ENCODE data around the gene CRIM1. TPM values are rescaled to one million over a fixed set of nuclear protein-coding genes. Genes with fewer than 3 reads are reported as not detected.

CRIM1 gene
- total RNA-seq, 1 experiment from 2014 or later: 292 TPM

- POLR2A ChIA-PET: no interaction called here
Observed at GRCh38 chr2:36596397-36596796, 240.8 kb downstream of the CRIM1 start.

GRCh38 chr2:36597003-36597531, 241.5 kb downstream of the CRIM1 start:
- Mint-ChIP-seq H3K4me1 (ENCODE audit: low read depth, unreplicated experiment) (peaks cover 33% of the 10 kb centered on the region), H3K27me3 (ENCODE audit: insufficient read depth, unreplicated experiment) (no peaks in the 10 kb centered on the region), H3K27ac (ENCODE audit: unreplicated experiment) (peak overlapping the region; percentile 73), H3K9me3 (ENCODE audit: unreplicated experiment) (no peaks in the 10 kb centered on the region), H3K36me3 (ENCODE audit: insufficient read depth, unreplicated experiment) (peaks cover 23% of the 10 kb centered on the region), H3K4me3 (ENCODE audit: unreplicated experiment) (peak overlapping the region; percentile 90)
- Histone ChIP-seq H3K36me3 (ENCODE audit: control insufficient read depth, insufficient read depth, low read length) (no peaks in the 10 kb centered on the region), H3K4me3 (ENCODE audit: low read depth, low read length) (peak overlapping the region; percentile 75), H3K9me3 (no peaks in the 10 kb centered on the region), H3K4me1 (peaks cover 36% of the 10 kb centered on the region), H3K27me3 (replicated peaks; ENCODE audit: control insufficient read depth, insufficient read depth, low read length) (no peaks in the 10 kb centered on the region)
- DNase-seq: no peak
- intact Hi-C loops (cut with micrococcal nuclease; ENCODE audit: unreplicated experiment): loop anchor here (1.0 to 2.0 kb wide), 3 partner anchors 21 to 61 kb away; no protein-coding TSS in a partner anchor
- ChIA-PET CTCF (no interaction called here), POLR2A (interaction anchor here (0.6 to 1.0 kb wide), 4 partner anchors 12 to 244 kb away, joined by 3 to 5 read pairs (median 4); partner anchors contain the start of gene CRIM1)
- TSS peak; percentile 68 for BruUV-seq (replicated peaks)
- no peak for TF ChIP-seq CTCF (IDR thresholded peaks at IDR 0.05; ENCODE audit: insufficient read depth in 1 of 2, low read depth in 1 of 2, low read length in 1 of 2, severe bottlenecking in 1 of 2, unreplicated experiment in 1 of 2)

More at GRCh38 chr2:36596397-36596796, 240.8 kb downstream of the CRIM1 start:
- H3K9me3 Mint-ChIP-seq (ENCODE audit: unreplicated experiment): no peaks in the 10 kb centered on the region
- H3K4me1 Mint-ChIP-seq (ENCODE audit: low read depth, unreplicated experiment): peaks cover 33% of the 10 kb centered on the region
- intact Hi-C loops (cut with micrococcal nuclease; ENCODE audit: unreplicated experiment): loop anchor here (2.0 kb wide), 1 partner anchor 34 kb away; no protein-coding TSS in a partner anchor
- Histone ChIP-seq H3K9me3 (no peaks in the 10 kb centered on the region), H3K27me3 (replicated peaks; ENCODE audit: control insufficient read depth, insufficient read depth, low read length) (no peaks in the 10 kb centered on the region), H3K36me3 (ENCODE audit: control insufficient read depth, insufficient read depth, low read length) (no peaks in the 10 kb centered on the region), H3K4me3 (ENCODE audit: low read depth, low read length) (peak overlapping the region; percentile 5; the same call in 1 of the 2 replicates), H3K4me1 (peaks cover 41% of the 10 kb centered on the region)
- H3K36me3 Mint-ChIP-seq (ENCODE audit: insufficient read depth, unreplicated experiment): peaks cover 23% of the 10 kb centered on the region
- DNase-seq: no peak
- H3K4me3 Mint-ChIP-seq (ENCODE audit: unreplicated experiment): peak overlapping the region; percentile 90
- CTCF ChIA-PET: no interaction called here
- no TSS peak for BruUV-seq (replicated peaks)
- no peaks in the 10 kb centered on the region for H3K27me3 Mint-ChIP-seq (ENCODE audit: insufficient read depth, unreplicated experiment)
- TF ChIP-seq CTCF (IDR thresholded peaks at IDR 0.05; ENCODE audit: insufficient read depth in 1 of 2, low read depth in 1 of 2, low read length in 1 of 2, severe bottlenecking in 1 of 2, unreplicated experiment in 1 of 2): no peak
- H3K27ac Mint-ChIP-seq (ENCODE audit: unreplicated experiment): peak overlapping the region; percentile 73

- no TSS peak for BruUV-seq (replicated peaks)
- Histone ChIP-seq H3K36me3 (ENCODE audit: control insufficient read depth, insufficient read depth, low read length) (no peaks in the 10 kb centered on the region), H3K4me1 (peaks cover 36% of the 10 kb centered on the region), H3K4me3 (ENCODE audit: low read depth, low read length) (peak within 1 kb of the TSS; percentile 75), H3K27me3 (replicated peaks; ENCODE audit: control insufficient read depth, insufficient read depth, low read length) (no peaks in the 10 kb centered on the region), H3K9me3 (no peaks in the 10 kb centered on the region)
- CTCF ChIA-PET: interaction anchor here (0.6 kb wide), 1 partner anchor 61 kb away, joined by 3 read pairs; no protein-coding TSS in a partner anchor
- H3K27me3 Mint-ChIP-seq (ENCODE audit: insufficient read depth, unreplicated experiment): no peaks in the 10 kb centered on the region
- peak; percentile 87 to 93 for DNase-seq
- POLR2A ChIA-PET: interaction anchor here (0.6 to 1.0 kb wide), 4 partner anchors 12 to 245 kb away, joined by 3 to 5 read pairs (median 4); partner anchors contain the start of gene CRIM1
- peak within 1 kb of the TSS; percentile 90 for H3K4me3 Mint-ChIP-seq (ENCODE audit: unreplicated experiment)
- TF ChIP-seq CTCF (IDR thresholded peaks at IDR 0.05; ENCODE audit: insufficient read depth in 1 of 2, low read depth in 1 of 2, low read length in 1 of 2, severe bottlenecking in 1 of 2, unreplicated experiment in 1 of 2): no peak
- H3K27ac Mint-ChIP-seq (ENCODE audit: unreplicated experiment): peak within 1 kb of the TSS; percentile 73
- no peaks in the 10 kb centered on the region for H3K9me3 Mint-ChIP-seq (ENCODE audit: unreplicated experiment)
- peaks cover 33% of the 10 kb centered on the region for H3K4me1 Mint-ChIP-seq (ENCODE audit: low read depth, unreplicated experiment)
- peaks cover 23% of the 10 kb centered on the region for H3K36me3 Mint-ChIP-seq (ENCODE audit: insufficient read depth, unreplicated experiment)
- intact Hi-C loops (cut with micrococcal nuclease; ENCODE audit: unreplicated experiment): loop anchor here (1.0 to 2.0 kb wide), 3 partner anchors 21 to 61 kb away; no protein-coding TSS in a partner anchor
Observed at GRCh38 chr2:36597532-36598377, 242.2 kb downstream of the CRIM1 start, which contains the start of gene FEZ2. TSS of gene FEZ2 (minus strand) at chr2:36598168. CDS start at chr2:36598142, 26 bp downstream.

Data from Caco-2 (cell line).